GM21515 (cell line): Measurements from ENCODE around the gene CHTF8.
"Not testable (repeated sequence)": the region's sequence is repeated elsewhere in the genome, so short reads cannot be mapped to it uniquely, and the experiment has no call there.

ENCODE experiments used
- ATAC-seq: cut with Tn5 transposase; IDR thresholded peaks from one replicate; pipeline ENCODE4 v1.9.1; 2021; ENCODE audit not compliant: unreplicated experiment

CHTF8 gene

DNA sequence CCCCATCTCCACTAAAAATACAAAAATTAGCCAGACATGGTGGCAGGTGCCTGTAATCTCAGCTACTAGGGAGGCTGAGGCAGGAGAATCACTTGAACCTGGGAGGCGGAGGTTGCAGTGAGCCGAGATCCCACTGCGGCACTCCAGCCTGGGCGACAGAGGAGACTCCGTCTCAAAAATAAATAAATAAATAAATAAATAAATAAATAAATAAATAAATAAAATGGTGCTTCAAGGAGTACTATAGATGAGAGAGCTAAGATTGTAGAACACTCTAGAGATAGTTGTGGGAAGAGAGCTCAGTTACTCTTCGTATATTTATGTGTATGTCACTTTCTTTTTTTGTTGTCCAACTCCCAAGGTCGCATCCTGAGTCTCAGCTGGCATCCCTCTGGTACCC is 7.1 kb upstream of the CHTF8 start:
- not testable (repeated sequence) for ATAC-seq

DNA sequence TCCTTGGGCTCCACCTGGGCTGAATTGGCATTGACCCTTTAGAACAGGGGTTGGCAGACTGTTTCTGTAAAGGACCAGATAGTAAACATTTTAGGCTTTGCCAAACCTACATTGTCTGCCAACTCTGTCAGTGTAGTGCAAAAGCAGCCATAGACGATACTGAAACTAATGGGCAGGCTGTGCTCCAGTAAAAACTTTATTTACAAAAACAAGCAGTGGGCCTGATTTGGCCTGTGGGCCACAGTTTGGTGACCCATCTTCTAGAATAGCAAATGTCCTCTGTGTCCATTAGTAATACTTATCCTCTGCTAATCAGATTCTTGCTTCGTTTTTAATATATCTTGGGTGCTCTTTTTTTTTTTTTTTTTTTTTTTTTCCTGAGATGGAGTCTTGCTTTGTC is 6.2 kb upstream of the CHTF8 start:
- no peak for ATAC-seq

DNA sequence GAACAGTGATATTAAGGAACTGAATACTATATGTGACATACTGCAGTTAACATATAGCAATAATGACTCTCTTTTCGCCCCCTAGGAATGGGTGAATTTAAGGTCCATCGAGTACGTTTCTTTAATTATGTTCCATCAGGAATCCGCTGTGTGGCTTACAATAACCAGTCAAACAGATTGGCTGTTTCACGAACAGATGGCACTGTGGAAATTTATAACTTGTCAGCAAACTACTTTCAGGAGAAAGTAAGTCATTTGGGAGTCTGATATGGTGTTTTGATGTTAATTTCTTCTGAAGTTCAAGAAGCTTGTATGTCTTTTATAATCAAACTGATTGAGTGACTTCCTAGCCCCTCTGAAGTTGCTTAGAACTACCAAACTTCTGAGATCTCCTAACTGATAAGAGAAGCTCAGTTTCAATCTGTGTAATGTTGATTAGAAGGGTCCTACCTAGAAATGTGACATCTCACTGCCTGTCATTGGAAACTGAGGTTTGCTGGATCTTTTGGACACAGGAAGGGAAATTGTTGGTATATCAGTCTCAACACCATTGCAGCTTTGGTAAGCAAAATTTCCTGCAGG is 1.1 kb upstream of the CHTF8 start:
- ATAC-seq, result no peak

DNA sequence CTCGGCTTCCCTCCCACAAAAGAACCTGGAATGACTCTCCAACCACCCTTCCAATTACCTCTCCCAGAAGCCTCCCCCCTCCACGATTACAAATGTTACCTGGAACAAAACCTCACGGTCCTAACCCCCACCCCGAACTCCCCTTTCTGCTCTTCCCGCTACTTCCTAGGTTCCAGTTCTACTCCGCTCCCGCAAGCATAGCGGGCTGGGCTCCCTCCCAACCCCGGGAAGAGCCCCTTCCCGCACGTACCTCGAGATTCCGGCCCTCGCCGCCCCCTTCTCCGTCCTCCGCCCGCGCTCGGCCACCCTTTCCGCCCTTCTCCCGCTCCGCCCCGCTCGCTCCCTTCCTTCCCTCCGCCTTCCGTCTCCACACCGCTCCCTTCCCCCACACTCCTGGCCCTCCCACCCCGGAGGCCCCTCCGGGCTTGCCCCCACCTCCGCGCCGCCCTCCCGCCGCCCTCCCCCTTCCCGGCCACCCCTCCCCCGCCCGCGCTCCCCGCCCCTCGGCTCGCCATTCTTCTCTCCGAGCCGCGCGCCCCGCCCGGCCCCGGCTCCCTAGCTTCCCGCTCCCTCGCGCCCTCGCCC is 457 bp downstream of the CHTF8 start:
- ATAC-seq, result peak; percentile 37

DNA sequence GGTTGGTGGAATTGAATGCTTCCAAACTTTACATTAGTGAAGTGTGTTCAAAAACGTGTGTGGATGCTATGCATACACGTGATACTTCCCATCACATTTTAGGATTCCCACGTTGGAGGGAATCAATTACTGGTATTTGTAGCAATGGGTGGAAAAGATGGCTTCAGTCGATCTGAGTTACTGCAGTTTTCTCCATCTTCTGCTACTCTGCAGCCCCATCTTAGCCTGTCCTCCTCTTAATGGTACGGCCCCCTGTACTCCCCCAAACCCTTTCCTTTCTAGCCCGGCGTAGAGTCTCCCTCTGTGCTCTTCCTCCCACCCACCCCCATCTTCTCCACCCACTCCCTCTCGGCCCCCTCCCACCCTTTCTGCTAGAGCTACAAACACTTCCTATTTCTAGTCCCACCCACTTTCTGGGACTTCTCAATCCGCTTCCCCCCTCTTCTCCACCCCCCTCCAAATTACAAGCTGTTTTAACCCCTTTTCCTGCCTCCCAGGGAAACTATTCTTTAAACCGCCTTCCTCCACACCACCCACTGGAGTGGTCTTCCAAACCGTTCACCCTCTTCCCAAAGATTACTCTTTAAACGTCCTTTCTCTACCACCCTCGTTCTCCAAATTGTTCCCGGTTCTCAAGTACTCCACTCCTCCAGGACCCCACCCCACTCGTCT is 1.1 kb downstream of the CHTF8 start:
- ATAC-seq, result no peak

DNA sequence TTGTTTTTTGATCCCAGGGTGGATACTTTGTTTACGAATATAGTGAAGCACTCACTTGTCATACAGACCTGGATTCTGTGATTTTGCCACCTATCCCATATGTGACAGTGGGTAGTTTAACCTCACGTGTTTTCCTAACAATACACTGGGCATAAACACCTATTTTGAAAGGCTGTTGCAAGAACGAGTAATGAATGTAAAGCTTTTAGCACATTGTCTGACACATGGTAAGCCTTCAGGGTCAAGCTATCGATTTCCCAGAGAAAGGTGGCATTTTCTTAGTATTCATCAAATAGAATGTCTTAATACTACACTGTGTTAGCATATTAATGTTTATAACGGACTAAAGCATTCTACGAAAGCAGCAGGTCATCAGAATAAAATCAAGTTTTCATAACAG is 1.9 kb downstream of the CHTF8 start:
- ATAC-seq, result no peak

DNA sequence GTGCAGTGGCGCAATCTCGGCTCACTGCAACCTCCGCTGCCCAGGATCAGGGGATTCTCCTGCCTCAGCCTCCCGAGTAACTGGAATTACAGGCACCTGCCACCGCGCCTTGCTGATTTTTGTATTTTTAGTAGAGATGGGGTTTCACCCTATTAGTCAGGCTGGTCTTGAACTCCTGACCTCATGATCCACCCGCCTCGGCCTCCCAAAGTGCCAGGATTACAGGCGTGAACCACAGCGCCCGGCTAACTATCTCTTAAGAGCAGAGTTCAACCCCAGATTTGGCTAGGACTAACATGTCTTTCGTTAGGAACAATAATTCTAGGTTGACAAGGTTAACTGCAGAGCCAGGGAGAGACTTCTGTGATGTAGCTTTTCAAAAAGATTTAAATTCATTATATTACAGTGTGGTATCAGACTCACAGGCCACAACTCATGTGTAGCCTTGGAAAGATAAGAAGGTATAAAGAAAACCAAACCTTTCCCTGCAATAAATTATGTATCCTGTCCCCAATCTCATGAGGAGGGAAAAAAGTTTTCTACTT is 4.3 kb downstream of the CHTF8 start:
- ATAC-seq, result no peak

DNA sequence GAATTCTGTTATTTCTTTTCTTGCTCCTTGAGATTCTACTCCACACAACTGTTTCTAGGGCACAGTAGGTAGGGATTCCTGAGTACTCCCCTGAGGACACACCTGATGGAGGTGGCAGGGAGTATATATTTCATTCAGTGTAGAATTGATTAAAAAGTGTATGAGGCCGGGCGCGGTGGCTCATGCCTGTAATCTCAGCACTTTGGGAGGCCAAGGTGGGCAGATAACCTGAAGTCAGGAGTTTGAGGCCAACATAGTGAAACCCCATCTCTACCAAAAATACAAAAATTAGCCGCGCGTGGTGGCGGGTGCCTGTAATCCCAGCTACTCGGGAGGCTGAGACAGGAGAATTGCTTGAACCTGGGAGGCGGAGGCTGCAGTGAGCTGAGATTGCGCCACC is 5.6 kb downstream of the CHTF8 start:
- ATAC-seq, result not testable (repeated sequence)

DNA sequence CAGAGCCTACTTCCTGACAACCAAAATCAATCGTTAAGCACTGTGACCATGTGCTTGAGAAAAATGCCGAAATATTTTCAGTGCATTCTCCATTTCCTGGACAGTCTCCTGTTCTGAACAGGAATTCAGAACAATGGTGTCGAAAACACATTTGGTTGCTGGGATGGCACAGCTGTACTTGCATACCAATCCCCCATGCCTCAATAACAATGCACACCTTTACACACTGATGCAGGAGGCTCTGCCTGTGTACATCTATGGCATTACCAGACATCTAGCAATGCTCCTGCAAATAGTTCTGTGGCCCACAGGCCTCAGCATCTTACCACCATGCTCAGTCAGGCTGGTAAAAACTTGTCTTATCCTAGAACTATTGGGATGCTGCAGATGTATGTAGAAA is 6.2 kb downstream of the CHTF8 start:
- no peak for ATAC-seq

DNA sequence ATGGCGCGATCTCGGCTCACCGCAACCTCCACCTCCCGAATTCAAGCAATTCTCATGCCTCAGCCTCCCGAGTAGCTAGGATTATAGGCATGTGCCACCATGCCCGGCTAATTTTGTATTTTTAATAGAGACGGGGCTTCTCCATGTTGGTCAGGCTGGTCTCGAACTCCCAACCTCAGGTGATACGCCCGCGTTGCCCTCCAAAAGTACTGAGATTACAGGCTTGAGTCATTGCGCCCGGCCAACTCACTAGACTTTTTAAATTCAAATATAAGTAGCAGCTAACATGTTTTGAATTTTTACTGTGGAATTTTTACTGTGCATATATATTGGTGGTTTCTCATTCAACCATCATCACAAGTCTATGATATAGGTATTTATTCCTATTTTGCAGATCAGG is 7.4 kb downstream of the CHTF8 start:
- ATAC-seq, result not testable (repeated sequence)

DNA sequence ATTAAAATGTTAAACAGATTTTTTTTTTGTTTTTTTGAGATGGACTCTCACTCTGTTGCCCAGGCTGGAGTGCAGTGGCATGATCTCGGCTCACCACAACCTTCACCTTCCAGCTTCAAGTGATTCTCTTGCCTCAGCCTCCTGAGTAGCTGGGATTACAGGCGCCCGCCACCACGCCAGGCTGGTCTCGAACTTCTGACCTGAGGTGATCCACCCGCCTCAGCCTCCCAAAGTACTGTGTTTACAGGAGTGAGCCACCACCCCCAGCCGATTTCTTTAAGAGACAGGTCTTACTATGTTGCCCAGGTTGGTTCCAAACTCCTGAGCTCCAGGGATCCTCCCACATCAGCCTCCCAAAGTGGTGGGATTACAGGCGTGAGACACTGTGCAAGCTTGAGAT is 8.0 kb downstream of the CHTF8 start:
- not testable (repeated sequence) for ATAC-seq

DNA sequence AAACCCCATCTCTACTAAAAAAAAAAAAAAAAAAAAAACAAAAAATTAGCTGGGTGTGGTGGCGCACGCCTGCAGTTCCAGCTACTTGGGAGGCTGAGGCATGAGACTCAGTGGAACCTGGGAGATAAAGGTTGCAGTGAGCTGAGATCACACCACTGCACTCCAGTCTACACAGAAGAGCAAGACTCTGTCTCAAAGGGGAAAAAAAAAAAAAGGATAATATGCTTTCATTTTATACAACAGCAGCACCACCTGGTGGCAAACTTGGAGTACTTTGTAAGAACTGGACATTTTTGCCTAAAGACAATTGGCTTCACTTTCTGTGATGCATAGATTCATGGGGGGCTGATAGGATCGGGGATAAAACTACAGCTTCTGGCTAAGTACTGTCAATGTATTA is 8.5 kb downstream of the CHTF8 start:
- ATAC-seq, result no peak

DNA sequence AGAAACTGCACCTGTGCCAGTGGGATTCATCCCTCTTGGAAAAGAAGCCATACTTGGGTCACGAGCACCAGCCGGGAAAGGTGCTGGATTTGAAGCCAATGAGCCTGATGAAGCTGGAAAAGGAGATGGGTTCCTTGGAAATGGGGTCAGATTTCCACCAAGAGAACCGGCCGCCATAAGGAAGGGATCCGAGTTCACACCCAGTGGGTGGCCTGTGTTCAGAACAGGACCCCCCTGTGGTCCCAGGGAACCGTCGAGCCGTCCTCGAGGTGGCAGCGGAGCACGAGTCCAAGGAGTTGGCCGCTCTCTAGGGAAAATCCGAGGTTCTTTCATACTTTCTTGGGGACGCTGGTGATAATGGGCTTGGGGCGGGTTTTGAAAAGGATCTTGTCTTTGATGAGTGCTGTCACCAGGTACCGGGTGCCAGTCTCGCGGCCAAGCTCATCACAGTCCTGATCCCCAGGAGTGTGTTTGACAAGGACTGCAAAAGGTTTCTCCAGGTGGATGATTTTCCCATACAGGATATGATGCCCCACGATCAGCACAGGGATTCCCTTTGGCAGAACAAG is 12.2 kb downstream of the CHTF8 start:
- no peak for ATAC-seq

DNA sequence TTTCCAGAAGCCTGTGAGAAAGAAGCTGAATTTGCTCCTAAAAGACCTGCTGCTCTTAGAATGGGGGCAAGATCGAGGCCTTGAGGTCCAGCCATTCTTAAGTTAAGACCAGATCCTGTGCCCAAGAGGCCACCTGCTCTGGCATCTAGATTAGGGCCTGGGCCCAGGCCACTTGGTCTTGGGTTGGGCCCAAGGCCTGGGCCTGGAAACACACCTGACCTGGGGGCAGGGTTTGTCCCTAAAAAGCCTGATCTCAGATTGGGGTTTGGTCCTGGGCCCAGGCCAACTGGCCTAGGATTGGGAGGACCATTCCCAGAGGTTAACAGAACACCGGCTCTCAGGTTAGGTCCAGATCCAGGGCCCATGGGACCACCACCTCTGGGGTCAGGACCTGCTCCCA is 12.9 kb downstream of the CHTF8 start:
- no peak for ATAC-seq

DNA sequence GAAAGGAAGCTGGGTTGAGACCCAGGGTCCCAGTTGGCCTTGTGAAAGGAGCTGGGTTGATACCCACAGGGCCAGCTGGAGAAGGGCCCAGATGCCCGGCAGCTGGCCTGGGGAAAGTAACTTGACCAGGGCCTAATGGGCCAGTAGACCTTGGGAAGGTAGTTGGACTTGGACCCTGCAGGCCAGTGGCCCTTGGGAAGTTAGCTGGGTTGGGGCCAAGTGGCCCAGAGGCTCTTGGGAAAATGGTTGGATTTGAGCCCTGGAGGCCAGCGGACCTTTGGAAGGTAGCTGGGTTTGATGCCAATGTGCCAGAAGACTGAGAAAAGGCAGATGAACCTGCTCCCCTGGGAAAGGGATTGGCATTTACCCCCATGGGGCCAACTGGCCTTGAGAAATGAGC is 13.4 kb downstream of the CHTF8 start:
- no peak for ATAC-seq

DNA sequence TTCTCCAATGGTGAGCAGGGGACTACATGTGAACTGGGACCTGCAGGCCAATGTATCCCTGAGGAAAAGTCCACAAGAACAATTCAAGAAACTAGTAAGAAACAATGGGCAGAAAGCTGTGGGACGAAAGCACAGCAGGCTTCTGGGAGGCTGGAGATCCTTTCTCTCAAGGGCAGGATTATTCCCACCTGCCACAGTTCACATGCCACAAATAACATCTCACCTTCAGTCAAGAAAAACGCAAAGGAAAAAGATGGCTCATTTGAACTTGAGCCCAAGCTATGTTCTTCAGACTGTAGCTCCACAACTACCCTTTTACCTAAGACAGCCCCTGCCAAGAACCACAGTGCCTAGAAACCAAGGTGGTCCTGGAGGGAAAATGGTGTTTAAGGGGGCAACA is 13.9 kb downstream of the CHTF8 start:
- ATAC-seq, result no peak

DNA sequence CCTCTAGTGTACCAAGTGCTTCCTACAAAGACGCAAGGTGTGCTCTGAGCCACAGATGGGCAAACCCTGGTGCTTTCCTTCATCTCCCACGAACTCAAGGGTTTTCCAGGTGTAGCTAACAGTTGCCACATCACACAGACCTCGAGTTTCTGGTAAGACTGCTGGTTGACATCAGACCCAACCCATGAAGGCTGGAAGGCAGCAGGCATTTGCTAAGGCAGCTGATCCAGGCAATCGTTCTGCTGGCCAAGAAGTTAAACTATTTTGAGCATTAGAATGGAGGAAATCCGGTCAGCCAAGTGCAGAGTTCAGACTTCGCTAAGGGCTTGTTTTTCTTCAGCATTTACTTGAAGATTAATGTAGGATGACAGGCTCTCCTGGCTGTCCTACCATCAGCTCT is 15.5 kb downstream of the CHTF8 start:
- no peak for ATAC-seq

DNA sequence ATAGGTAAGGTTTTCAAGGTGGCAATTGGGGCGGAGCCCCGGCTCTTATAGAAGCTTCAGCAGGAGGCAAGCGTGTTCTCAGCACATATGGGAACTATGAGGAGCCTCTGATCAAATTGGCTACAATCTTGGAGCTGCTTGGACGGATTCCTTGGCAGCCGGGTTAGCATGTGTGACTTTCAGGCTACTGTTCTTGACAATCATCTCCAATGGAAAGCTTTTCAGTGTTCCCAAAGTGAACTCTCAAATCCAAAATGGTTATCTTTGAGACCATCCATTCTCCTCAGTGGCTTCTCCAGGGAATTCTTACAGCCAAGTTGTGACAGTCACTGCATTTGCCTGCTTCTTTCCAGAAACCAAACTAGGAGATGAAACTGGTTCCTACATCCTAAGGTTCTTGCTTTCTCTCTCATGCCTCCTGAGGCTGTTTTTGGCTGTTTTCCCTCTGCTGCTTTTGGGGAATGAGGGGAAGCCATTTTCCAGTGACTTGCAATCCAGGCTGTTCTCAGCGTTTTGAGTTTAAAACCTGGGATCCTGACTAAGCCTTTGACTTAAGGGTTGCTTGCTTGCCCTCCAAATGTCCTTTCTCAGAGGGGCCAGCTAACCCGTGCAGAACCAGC is 16.0 kb downstream of the CHTF8 start:
- ATAC-seq, result no peak

DNA sequence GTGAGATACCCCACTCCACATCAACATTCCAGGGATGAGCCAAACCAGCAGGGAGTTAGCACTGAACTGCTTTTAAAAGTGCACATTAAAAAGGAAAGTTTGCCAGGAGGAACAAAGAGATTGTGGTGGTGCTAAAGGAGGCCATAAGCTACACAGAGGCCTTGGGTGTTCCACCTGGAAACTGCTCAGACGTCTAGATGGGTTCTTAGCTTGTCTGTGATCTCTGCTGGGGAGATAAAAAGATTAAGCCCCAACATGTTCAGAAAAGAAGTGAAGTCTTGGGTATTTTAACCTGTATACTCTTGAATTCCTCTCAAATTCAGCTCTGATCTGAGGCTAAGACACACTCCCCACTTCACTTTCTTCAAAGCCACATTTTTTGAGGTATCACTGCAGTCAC is 16.6 kb downstream of the CHTF8 start:
- no peak for ATAC-seq

DNA sequence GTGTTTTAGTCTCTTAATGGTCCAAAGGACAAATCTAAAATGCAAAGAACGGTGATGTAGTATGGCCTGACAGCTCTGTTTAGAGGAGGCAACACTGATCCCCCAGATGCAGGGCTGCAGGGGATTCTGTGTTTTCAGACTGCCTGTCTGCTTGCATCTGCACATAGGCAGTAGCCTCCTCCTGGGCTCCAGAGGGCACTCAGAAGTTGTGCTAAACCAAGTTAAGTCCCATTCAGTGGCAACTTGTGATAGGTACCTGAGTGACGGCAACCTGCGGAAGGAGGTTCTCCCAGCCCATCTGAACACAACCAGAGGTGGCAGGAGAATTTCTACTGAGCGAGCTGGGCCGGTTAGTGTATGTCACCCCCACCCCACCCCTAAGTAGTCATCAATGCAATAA is 17.0 kb downstream of the CHTF8 start:
- no peak for ATAC-seq

DNA sequence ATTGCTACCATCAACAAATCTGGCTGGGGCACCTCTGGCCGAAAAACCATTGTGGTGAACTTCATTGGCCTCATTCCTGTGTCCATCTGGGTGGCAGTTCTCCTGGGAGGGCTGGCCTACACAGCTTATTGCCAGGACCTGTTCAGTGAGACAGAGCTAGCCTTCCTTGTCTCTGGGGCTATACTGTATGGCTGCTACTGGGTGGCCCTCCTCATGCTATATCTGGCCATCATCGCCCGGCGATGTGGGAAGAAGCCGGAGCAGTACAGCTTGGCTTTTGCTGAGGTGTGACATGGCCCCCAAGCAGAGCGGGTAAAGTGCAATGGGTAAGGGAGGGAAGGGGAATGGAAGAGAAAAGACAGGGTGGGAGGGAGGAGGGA is 17.4 kb downstream of the CHTF8 start:
- ATAC-seq, result no peak
